Measurements from ENCODE around the gene TELO2.
A peak's percentile ranks its signal among the peaks of the same experiment; 100 is the strongest.

Gene TELO2

DNA sequence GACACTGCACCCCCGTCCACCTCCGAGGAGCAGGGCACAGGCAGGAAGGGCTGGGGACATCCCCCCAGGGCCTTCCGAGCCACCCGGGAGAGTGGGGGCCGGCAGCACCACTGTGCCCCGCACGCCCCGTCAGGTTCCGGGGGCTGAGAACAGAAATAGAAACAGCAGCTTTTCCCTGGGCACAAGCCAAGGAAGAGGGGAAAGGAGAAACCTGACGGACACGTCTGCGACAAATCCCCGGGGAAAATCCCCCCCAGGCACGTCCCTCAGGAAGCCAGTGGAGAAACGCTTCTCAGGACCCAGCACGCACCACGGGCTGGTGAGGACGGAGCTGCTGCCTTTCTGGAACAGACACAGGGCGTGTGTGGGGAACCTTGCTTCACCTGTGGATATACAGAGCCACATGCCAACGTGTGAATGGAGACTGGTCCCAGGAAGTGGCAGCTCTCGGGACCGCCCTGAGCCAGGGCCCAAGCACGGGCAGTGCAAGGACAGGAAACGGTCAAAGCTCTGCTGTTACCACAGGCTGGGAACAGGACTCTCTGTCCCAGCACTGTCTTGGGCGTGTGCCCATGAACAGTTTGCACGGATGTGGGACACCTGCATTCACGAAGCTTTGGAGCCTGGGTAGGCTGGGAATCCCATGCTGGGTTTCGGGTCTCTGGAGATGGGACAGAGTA, 39.1 kb downstream of the TELO2 start:
- no peak for DNase-seq (ENCODE audit: low read depth)
- no peak for TF ChIP-seq CTCF (IDR thresholded peaks at IDR 0.05; ENCODE audit: low read length, missing control alignments)
- H3K4me3 ChIP-seq (replicated peaks; ENCODE audit: low read depth, low read length), result no peak overlapping the region

DNA sequence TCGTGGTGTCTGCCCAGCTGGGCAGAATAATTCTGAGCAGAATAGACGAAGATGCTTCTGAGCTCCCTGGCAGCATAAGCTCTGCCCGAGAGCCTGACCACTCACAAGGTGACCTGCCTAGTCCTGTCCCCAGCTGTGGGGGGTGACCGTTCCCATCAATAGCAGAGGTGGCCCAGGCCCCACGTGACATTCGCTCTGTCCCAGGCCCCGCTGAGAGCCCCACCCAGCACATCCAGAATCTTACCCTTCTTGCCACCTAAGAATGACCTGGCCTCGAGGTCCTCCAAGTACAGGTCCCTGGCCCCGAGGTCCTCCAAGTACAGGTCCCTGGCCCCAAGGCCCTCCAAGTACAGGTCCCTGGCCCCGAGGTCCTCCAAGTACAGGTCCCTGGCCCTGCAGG, 39.6 kb downstream of the TELO2 start:
- no peak for DNase-seq (ENCODE audit: low read depth)
- TF ChIP-seq CTCF (IDR thresholded peaks at IDR 0.05; ENCODE audit: low read length, missing control alignments), result no peak
- H3K4me3 ChIP-seq (replicated peaks; ENCODE audit: low read depth, low read length), result no peak overlapping the region

- no peak for TF ChIP-seq CTCF (IDR thresholded peaks at IDR 0.05; ENCODE audit: low read length, missing control alignments)
- H3K4me3 ChIP-seq (replicated peaks; ENCODE audit: low read depth, low read length), result peak within 1 kb of the TSS; percentile 48
- DNase-seq (ENCODE audit: low read depth), result peak; percentile 68
These were observed 40.3 kb downstream of the TELO2 start, which contains the start of gene TMEM204 for GRCh38 chr16:1533443-1533951. TSS of gene TMEM204 (plus strand) at chr16:1533666. CDS start at chr16:1534276, 610 bp downstream.

- DNase-seq (ENCODE audit: low read depth), result no peak
- no peak for TF ChIP-seq CTCF (IDR thresholded peaks at IDR 0.05; ENCODE audit: low read length, missing control alignments)
- H3K4me3 ChIP-seq (replicated peaks; ENCODE audit: low read depth, low read length), result peak overlapping the region; percentile 48
These were observed 41.2 kb downstream of the TELO2 start for GRCh38 chr16:1534021-1535020.

GRCh38 chr16:1535391-1536291, 42.5 kb downstream of the TELO2 start:
- DNase-seq (ENCODE audit: low read depth), result no peak
- no peak for TF ChIP-seq CTCF (IDR thresholded peaks at IDR 0.05; ENCODE audit: low read length, missing control alignments)
- H3K4me3 ChIP-seq (replicated peaks; ENCODE audit: low read depth, low read length), result peak overlapping the region; percentile 48

DNA sequence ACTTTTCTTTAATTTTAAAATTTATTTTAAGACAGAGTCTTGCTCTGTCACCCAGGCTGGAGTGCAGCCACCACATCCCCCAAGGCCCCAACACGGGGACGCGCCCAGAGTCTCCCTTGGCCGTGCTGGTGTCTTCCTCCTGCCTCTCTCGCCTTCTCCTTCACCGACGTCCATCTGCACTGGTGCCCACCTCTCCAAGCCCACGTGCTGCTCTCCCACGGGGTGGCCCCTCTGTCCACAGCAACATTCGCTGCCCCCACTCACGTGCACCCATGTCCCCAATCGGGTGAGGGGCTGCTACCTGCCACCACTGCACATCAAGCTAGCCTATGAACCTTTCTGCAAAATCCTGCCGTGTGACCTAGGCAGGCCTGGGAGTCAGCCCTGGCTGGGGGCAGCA, 43.4 kb downstream of the TELO2 start:
- no peak for TF ChIP-seq CTCF (IDR thresholded peaks at IDR 0.05; ENCODE audit: low read length, missing control alignments)
- no peak overlapping the region for H3K4me3 ChIP-seq (replicated peaks; ENCODE audit: low read depth, low read length)
- no peak for DNase-seq (ENCODE audit: low read depth)

Measured in fibroblast of pulmonary artery (primary cell).